SK-N-MC (cell line): ENCODE measurements around the gene VMP1.

ENCODE experiments used
- EZH2 ChIP-seq: fragments of 200-600 bp; sonication (generic); IDR thresholded peaks from one replicate; pipeline ENCODE4 v1.6.1; 2017; ENCODE audit warnings: antibody characterized with exemption
- POLR2AphosphoS5 ChIP-seq: IDR thresholded peaks from 2 replicates; pipeline ENCODE4 v1.6.1; 2012; ENCODE audit warnings: mild to moderate bottlenecking, low read depth, low read length, borderline replicate concordance

DNA sequence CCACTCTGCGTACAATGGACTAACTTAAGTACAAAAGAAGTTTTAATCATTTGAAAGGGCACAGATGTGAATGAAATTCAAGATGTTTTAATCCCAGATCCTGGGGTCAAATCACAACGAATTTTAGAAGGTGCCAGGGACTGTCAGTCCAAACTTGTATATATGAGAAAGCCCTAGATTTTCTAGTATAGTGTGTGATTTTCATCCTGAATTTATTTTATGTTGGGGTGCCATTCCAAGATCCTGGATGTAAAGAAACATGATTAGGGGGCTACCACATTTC, 121.0 kb downstream of the VMP1 start:
- TF ChIP-seq POLR2AphosphoS5 (no peak), EZH2 (no peak)
